Activated naive CD4-positive, alpha-beta T cell treated with anti-CD3 and anti-CD28 coated beads for 36 hours (primary cell): ENCODE data around the gene DIAPH2. TPM values are rescaled to one million over a fixed set of nuclear protein-coding genes. Genes with fewer than 3 reads are reported as not detected.

ENCODE experiments used
- CTCF ChIA-PET: fragments of 350-600 bp; sonication (Branson Sonifier 250); formaldehyde crosslinking; loops from one replicate; lab custom pipeline; 2021; ENCODE audit warnings: antibody characterized with exemption; lab: Charles Lee
- DNase-seq: peaks from one replicate; pipeline ENCODE4 v3.0.0-alpha.2; 2020
- H3K27ac Mint-ChIP-seq: one replicate; pipeline ENCODE4 v1.8.0; 2021; ENCODE audit warnings: mild to moderate bottlenecking, mixed read lengths
- H3K27me3 Mint-ChIP-seq: one replicate; pipeline ENCODE4 v1.8.0; 2021; ENCODE audit warnings: low read depth, mixed read lengths
- H3K36me3 Mint-ChIP-seq: one replicate; pipeline ENCODE4 v1.8.0; 2021; ENCODE audit warnings: low read depth, mixed read lengths
- H3K4me1 Mint-ChIP-seq: one replicate; pipeline ENCODE4 v1.8.0; 2021; ENCODE audit warnings: low read depth, mixed read lengths
- H3K4me3 Mint-ChIP-seq: one replicate; pipeline ENCODE4 v1.8.0; 2021; ENCODE audit warnings: mild to moderate bottlenecking, moderate library complexity, mixed read lengths
- H3K9me3 Mint-ChIP-seq: one replicate; pipeline ENCODE4 v1.8.0; 2021; ENCODE audit warnings: mixed read lengths
- intact Hi-C: fragments of 100-400 bp; cut with micrococcal nuclease; formaldehyde crosslinking; loops from one replicate; pipeline ENCODE4 v1.15.1; 2023
- total RNA-seq, 2 experiments: library from RNA; stranded (reverse); gene quantifications; one replicate each; pipeline ENCODE4 v1.2.3, GENCODE V29; 2021

The DIAPH2 gene
- total RNA-seq, 2 experiments from 2014 or later: 9.3 to 9.4 TPM

DNA sequence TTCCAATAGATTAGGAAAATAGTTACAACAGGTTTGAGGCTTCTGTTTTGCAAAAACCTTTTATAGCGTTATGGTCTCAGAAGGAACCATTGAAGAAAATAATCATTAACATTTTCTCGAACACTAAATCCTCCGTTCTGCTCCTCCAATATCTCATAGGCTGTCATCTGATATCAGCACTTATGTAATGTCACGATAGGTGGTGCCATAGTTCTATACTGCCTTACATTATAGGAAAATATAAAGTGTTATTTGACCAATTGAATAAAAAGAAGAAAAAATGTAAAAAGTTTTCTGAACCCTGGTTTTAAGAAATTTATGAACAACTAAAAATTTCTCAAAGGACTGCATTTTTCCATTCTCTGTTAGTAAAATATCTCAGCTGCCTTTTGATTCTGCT lies 490.5 kb downstream of the DIAPH2 start:
- H3K4me1 Mint-ChIP-seq: no peaks in the 10 kb centered on the region
- H3K9me3 Mint-ChIP-seq: peaks cover 8% of the 10 kb centered on the region
- no peaks in the 10 kb centered on the region for H3K27me3 Mint-ChIP-seq
- H3K36me3 Mint-ChIP-seq: peaks cover 7% of the 10 kb centered on the region
- no peak overlapping the region for H3K27ac Mint-ChIP-seq
- intact Hi-C loops: no loop called here
- no peak for DNase-seq
- H3K4me3 Mint-ChIP-seq: no peak overlapping the region
- CTCF ChIA-PET: no interaction called here

GRCh38 chrX:97189668-97190067 lies 505.0 kb downstream of the DIAPH2 start:
- Mint-ChIP-seq H3K4me1 (no peaks in the 10 kb centered on the region), H3K4me3 (no peak overlapping the region), H3K27me3 (no peaks in the 10 kb centered on the region), H3K27ac (no peak overlapping the region), H3K36me3 (no peaks in the 10 kb centered on the region), H3K9me3 (no peaks in the 10 kb centered on the region)
- intact Hi-C loops: no loop called here
- CTCF ChIA-PET: interaction anchor here (0.5 kb wide), 1 partner anchor 34 kb away, joined by 3 read pairs; no protein-coding TSS in a partner anchor
- no peak for DNase-seq

DNA sequence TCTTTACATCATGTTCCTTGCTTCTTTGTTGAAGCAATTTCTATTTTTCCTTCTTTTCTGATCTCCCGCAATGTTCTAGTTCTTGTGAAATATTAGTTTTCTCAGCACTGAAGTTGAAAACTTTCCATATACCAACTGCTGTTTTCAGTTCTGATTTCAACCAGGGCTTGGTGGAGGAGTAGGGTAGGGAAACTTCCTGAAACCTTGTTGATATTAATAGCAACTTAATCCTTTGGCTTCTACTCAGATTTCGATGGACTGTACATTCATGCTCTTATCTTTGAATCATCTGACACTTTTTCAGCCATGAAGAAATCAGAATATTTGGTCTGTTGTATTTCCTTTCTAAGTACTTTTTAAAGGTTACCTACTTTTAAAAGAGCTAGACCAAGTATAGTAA lies 514.9 kb downstream of the DIAPH2 start:
- H3K4me3 Mint-ChIP-seq: no peak overlapping the region
- H3K27me3 Mint-ChIP-seq: no peaks in the 10 kb centered on the region
- CTCF ChIA-PET: no interaction called here
- no peaks in the 10 kb centered on the region for H3K36me3 Mint-ChIP-seq
- H3K27ac Mint-ChIP-seq: no peak overlapping the region
- no peaks in the 10 kb centered on the region for H3K4me1 Mint-ChIP-seq
- intact Hi-C loops: no loop called here
- H3K9me3 Mint-ChIP-seq: peaks cover 11% of the 10 kb centered on the region
- DNase-seq: no peak

DNA sequence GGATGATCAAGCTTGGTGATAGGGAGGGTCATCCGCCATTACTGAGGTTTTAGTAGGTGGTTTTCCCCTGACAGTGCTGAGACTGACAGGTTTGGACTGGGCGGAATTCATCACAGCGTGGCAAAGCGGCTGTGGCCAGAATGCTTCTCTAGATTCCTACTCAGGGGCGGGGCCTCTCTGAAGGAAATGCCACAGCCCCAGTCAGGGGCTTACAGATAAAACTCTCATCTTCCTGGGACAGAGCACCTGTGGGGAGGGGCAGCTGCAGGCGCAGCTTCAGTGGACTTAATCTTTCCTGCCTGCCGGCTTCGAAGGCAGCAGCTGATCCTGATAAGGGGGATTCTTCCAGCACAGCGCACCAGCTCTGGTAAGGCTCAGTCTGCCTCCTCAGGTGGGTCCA lies 515.8 kb downstream of the DIAPH2 start:
- Mint-ChIP-seq H3K36me3 (no peaks in the 10 kb centered on the region), H3K4me1 (no peaks in the 10 kb centered on the region), H3K27me3 (no peaks in the 10 kb centered on the region), H3K4me3 (no peak overlapping the region), H3K27ac (no peak overlapping the region), H3K9me3 (peaks cover 11% of the 10 kb centered on the region)
- no peak for DNase-seq
- CTCF ChIA-PET: no interaction called here
- intact Hi-C loops: no loop called here

DNA sequence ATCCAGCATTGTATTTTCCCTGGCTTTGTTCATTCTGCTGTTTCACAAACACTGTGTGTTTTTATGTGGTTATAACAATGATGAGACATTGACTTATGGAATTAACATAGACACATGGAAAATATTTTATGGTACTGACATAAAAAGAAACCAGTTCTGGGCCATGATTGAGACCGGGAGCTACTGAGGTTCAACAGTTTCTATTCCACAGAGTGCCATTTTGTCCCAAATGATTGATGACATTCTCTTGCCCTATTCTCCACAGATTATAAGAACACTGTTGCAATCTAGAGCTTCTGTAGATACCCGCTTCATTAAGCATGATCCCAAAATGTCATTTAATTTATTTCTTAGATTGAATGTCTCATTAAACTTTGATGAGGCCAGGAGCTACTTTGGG lies 525.9 kb downstream of the DIAPH2 start:
- no peak overlapping the region for H3K4me3 Mint-ChIP-seq
- peaks cover 2% of the 10 kb centered on the region for H3K4me1 Mint-ChIP-seq
- no peaks in the 10 kb centered on the region for H3K36me3 Mint-ChIP-seq
- intact Hi-C loops: loop anchor here (5.0 kb wide), 1 partner anchor 178 kb away; no protein-coding TSS in a partner anchor
- no peaks in the 10 kb centered on the region for H3K9me3 Mint-ChIP-seq
- H3K27me3 Mint-ChIP-seq: no peaks in the 10 kb centered on the region
- H3K27ac Mint-ChIP-seq: no peak overlapping the region
- CTCF ChIA-PET: no interaction called here
- no peak for DNase-seq

DNA sequence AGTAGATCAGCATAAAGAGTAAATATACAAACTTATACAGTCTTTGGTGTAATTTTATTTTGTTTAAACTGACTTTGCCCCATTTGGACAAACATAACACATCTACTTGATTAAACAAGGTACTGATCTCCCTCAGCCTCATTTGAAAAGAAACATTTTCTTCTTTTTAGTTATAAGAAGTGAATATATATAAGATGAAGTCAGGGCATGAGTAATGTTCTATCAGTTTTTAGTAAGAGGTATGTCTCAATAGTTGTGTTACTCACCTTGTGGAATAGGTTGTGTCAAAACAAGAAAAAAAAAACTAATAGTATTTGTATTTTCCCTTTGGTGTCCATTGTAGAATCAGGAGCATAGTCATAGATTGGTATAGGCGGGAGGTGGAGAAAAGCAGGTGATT lies 526.4 kb downstream of the DIAPH2 start:
- H3K27me3 Mint-ChIP-seq: no peaks in the 10 kb centered on the region
- no peak for DNase-seq
- H3K4me1 Mint-ChIP-seq: peaks cover 2% of the 10 kb centered on the region
- CTCF ChIA-PET: no interaction called here
- intact Hi-C loops: loop anchor here (5.0 kb wide), 1 partner anchor 179 kb away; no protein-coding TSS in a partner anchor
- no peaks in the 10 kb centered on the region for H3K36me3 Mint-ChIP-seq
- H3K9me3 Mint-ChIP-seq: no peaks in the 10 kb centered on the region
- no peak overlapping the region for H3K4me3 Mint-ChIP-seq
- H3K27ac Mint-ChIP-seq: no peak overlapping the region

DNA sequence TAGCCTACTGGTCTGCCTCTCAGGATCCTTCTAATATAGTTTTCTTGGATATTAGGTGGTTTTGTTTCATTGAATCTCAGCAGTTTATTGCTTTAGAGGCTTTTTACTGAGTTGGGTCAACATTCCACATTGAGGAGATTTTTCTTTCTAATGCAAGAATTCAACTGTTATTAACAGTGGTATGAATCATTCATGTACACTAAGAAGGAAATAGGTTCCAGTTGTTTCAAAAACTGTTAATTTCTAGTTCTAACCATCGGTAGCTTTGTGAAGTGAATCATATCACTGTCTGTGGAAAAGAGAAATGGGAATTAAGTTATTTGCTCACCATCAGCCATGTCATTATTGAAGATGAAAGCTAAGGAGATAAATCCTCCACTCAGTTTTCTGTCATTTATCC lies 530.5 kb downstream of the DIAPH2 start:
- Mint-ChIP-seq H3K4me3 (no peak overlapping the region), H3K27me3 (no peaks in the 10 kb centered on the region), H3K27ac (no peak overlapping the region), H3K9me3 (no peaks in the 10 kb centered on the region), H3K36me3 (no peaks in the 10 kb centered on the region), H3K4me1 (peaks cover 2% of the 10 kb centered on the region)
- intact Hi-C loops: no loop called here
- no peak for DNase-seq
- CTCF ChIA-PET: no interaction called here

- no peak overlapping the region for H3K4me3 Mint-ChIP-seq
- no peak for DNase-seq
- no peaks in the 10 kb centered on the region for H3K4me1 Mint-ChIP-seq
- intact Hi-C loops: no loop called here
- CTCF ChIA-PET: no interaction called here
- no peaks in the 10 kb centered on the region for H3K27me3 Mint-ChIP-seq
- no peaks in the 10 kb centered on the region for H3K36me3 Mint-ChIP-seq
- no peaks in the 10 kb centered on the region for H3K9me3 Mint-ChIP-seq
- H3K27ac Mint-ChIP-seq: no peak overlapping the region
Observed at GRCh38 chrX:97224148-97224547, 539.5 kb downstream of the DIAPH2 start.

DNA sequence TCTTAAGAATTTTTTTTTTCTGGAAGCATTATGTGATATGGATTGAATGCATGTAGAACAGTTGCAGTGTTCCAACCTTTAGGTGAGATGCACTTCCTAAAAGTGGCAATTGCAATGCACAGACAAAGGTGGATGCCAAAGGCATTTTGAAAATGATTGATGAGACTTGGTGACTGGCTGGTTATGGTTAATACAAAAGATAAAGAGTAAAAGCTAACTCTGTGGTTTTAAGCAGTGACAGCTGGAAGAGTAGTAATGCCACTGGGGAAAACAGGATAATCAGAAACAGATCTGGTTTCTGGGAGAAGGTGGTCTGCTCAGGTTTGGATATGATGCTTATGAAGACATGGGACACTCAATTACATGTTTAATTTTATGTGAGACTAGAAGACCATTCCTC lies 544.7 kb downstream of the DIAPH2 start:
- H3K27ac Mint-ChIP-seq: no peak overlapping the region
- CTCF ChIA-PET: no interaction called here
- H3K4me3 Mint-ChIP-seq: no peak overlapping the region
- no peaks in the 10 kb centered on the region for H3K4me1 Mint-ChIP-seq
- intact Hi-C loops: no loop called here
- no peaks in the 10 kb centered on the region for H3K36me3 Mint-ChIP-seq
- DNase-seq: no peak
- H3K9me3 Mint-ChIP-seq: no peaks in the 10 kb centered on the region
- no peaks in the 10 kb centered on the region for H3K27me3 Mint-ChIP-seq

DNA sequence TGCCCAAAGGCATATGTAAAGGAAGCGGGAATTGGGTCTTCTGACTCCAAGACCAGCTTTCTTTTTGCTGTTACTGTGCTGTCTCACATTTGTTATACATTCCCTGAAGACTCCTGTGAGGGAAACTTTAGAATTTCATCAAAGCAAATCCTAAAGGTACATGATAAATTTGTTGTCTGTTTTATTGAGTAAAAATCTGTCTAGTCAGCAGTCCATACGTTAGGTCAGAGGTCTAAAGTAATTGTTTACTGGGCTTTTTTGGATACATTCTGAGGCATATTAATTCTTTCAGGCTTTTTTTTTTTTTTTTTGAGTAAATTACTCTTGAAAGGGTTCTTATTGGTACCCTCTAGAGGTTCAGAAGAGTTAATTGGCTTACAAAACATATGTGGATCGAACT lies 546.3 kb downstream of the DIAPH2 start:
- no peaks in the 10 kb centered on the region for H3K36me3 Mint-ChIP-seq
- no peak overlapping the region for H3K27ac Mint-ChIP-seq
- H3K4me3 Mint-ChIP-seq: no peak overlapping the region
- CTCF ChIA-PET: no interaction called here
- H3K9me3 Mint-ChIP-seq: no peaks in the 10 kb centered on the region
- H3K27me3 Mint-ChIP-seq: no peaks in the 10 kb centered on the region
- no peak for DNase-seq
- no peaks in the 10 kb centered on the region for H3K4me1 Mint-ChIP-seq
- intact Hi-C loops: no loop called here

DNA sequence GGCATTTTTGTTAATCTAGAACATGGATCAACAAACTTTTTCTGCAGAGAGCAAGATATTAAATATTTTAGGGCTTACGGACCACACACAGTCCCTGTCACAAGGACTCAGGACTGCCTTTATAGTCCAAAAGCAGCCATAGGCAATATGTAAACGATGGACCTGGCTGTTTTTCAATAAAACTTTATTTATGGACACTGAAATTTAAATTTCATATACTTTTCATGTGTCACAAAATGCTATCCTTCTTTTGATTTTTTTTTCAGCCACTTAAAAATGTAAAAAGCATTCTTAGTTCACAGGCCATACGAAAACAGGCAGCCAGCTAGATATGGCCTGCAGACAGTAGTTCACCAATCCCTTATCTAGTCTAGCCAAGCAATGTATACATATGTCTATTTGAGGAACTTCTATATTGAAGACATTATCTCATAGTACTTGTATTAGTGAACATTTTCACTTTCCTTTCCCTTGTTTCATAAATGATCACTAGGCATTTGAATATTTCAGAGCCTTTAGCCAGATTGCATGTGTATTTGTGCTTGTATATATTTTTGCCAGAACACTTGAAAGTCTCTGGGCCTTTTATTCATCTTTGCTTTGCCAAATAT lies 549.9 kb downstream of the DIAPH2 start:
- Mint-ChIP-seq H3K9me3 (no peaks in the 10 kb centered on the region), H3K4me1 (no peaks in the 10 kb centered on the region), H3K36me3 (no peaks in the 10 kb centered on the region), H3K4me3 (no peak overlapping the region), H3K27ac (no peak overlapping the region), H3K27me3 (no peaks in the 10 kb centered on the region)
- CTCF ChIA-PET: no interaction called here
- DNase-seq: no peak
- intact Hi-C loops: no loop called here

GRCh38 chrX:97238632-97239031 lies 554.0 kb downstream of the DIAPH2 start:
- CTCF ChIA-PET: no interaction called here
- Mint-ChIP-seq H3K27me3 (no peaks in the 10 kb centered on the region), H3K36me3 (no peaks in the 10 kb centered on the region), H3K4me3 (no peak overlapping the region), H3K4me1 (no peaks in the 10 kb centered on the region), H3K27ac (no peak overlapping the region), H3K9me3 (no peaks in the 10 kb centered on the region)
- no peak for DNase-seq
- intact Hi-C loops: no loop called here

- no peak overlapping the region for H3K27ac Mint-ChIP-seq
- no peaks in the 10 kb centered on the region for H3K9me3 Mint-ChIP-seq
- CTCF ChIA-PET: no interaction called here
- H3K4me3 Mint-ChIP-seq: no peak overlapping the region
- DNase-seq: no peak
- H3K36me3 Mint-ChIP-seq: peaks cover 1% of the 10 kb centered on the region
- intact Hi-C loops: no loop called here
- no peaks in the 10 kb centered on the region for H3K4me1 Mint-ChIP-seq
- H3K27me3 Mint-ChIP-seq: no peaks in the 10 kb centered on the region
Observed at GRCh38 chrX:97252111-97252510, 567.5 kb downstream of the DIAPH2 start.
